ENCODE measurements around the gene SNAPC2. TPM values are rescaled to one million over a fixed set of nuclear protein-coding genes. Genes with fewer than 3 reads are reported as not detected.
"Not testable (repeated sequence)": the region's sequence is repeated elsewhere in the genome, so short reads cannot be mapped to it uniquely, and the experiment has no call there.

The SNAPC2 gene
- total RNA-seq, 1 donor from 2014 or later: 14.4 TPM

GRCh38 chr19:7883796-7884570 is 36.2 kb upstream of the SNAPC2 start:
- CTCF ChIA-PET: no interaction called here

GRCh38 chr19:7885818-7886217 is 34.3 kb upstream of the SNAPC2 start:
- no peak overlapping the region for H3K27ac Mint-ChIP-seq
- no peak overlapping the region for H3K4me3 Mint-ChIP-seq
- ChIA-PET CTCF (no interaction called here), POLR2A (interaction anchor here (1.4 kb wide), 1 partner anchor 17 kb away, joined by 3 read pairs; no protein-coding TSS in a partner anchor)
- no peaks in the 10 kb centered on the region for H3K9me3 Mint-ChIP-seq
- ATAC-seq (ENCODE audit: low read depth) (no peak), DNase-seq (no peak)
- H3K36me3 Mint-ChIP-seq (ENCODE audit: low read depth): no peaks in the 10 kb centered on the region
- no peaks in the 10 kb centered on the region for H3K4me1 Mint-ChIP-seq
- peaks cover 11% of the 10 kb centered on the region for H3K27me3 Mint-ChIP-seq
- TF ChIP-seq CTCF (IDR thresholded peaks at IDR 0.05): no peak
- intact Hi-C loops (cut with micrococcal nuclease): no loop called here

More at GRCh38 chr19:7883796-7884570, 36.2 kb upstream of the SNAPC2 start:
- H3K27ac Mint-ChIP-seq: no peak overlapping the region
- ATAC-seq (ENCODE audit: low read depth): no peak
- no peaks in the 10 kb centered on the region for H3K9me3 Mint-ChIP-seq
- no peak overlapping the region for H3K4me3 Mint-ChIP-seq
- intact Hi-C loops (cut with micrococcal nuclease): no loop called here
- H3K4me1 Mint-ChIP-seq: no peaks in the 10 kb centered on the region
- POLR2A ChIA-PET: no interaction called here
- DNase-seq: no peak
- TF ChIP-seq CTCF (IDR thresholded peaks at IDR 0.05): no peak
- H3K27me3 Mint-ChIP-seq: peaks cover 6% of the 10 kb centered on the region
- no peaks in the 10 kb centered on the region for H3K36me3 Mint-ChIP-seq (ENCODE audit: low read depth)

- peaks cover 16% of the 10 kb centered on the region for H3K27me3 Mint-ChIP-seq
- no peak overlapping the region for H3K4me3 Mint-ChIP-seq
- H3K4me1 Mint-ChIP-seq: no peaks in the 10 kb centered on the region
- H3K9me3 Mint-ChIP-seq: no peaks in the 10 kb centered on the region
- DNase-seq (no peak), ATAC-seq (ENCODE audit: low read depth) (no peak)
- TF ChIP-seq CTCF (IDR thresholded peaks at IDR 0.05): no peak
- no peak overlapping the region for H3K27ac Mint-ChIP-seq
- CTCF ChIA-PET: no interaction called here
- POLR2A ChIA-PET: no interaction called here
- intact Hi-C loops (cut with micrococcal nuclease): no loop called here
- H3K36me3 Mint-ChIP-seq (ENCODE audit: low read depth): no peaks in the 10 kb centered on the region
Measured at GRCh38 chr19:7887408-7888144, 32.6 kb upstream of the SNAPC2 start.

GRCh38 chr19:7888145-7888825 is 31.9 kb upstream of the SNAPC2 start, which contains the start of gene LRRC8E:
TSS of gene LRRC8E (plus strand) at chr19:7888510. CDS start at chr19:7895604, 7,094 bp downstream.
- ChIA-PET CTCF (no interaction called here), POLR2A (no interaction called here)
- no peak within 1 kb of the TSS for H3K4me3 Mint-ChIP-seq
- H3K9me3 Mint-ChIP-seq: no peaks in the 10 kb centered on the region
- intact Hi-C loops (cut with micrococcal nuclease): no loop called here
- peaks cover 16% of the 10 kb centered on the region for H3K27me3 Mint-ChIP-seq
- no peaks in the 10 kb centered on the region for H3K4me1 Mint-ChIP-seq
- H3K36me3 Mint-ChIP-seq (ENCODE audit: low read depth): no peaks in the 10 kb centered on the region
- TF ChIP-seq CTCF (IDR thresholded peaks at IDR 0.05): no peak
- DNase-seq (no peak), ATAC-seq (ENCODE audit: low read depth) (peak; percentile 71)
- H3K27ac Mint-ChIP-seq: no peak within 1 kb of the TSS

- H3K36me3 Mint-ChIP-seq (ENCODE audit: low read depth): no peaks in the 10 kb centered on the region
- DNase-seq (no peak), ATAC-seq (ENCODE audit: low read depth) (no peak)
- no peaks in the 10 kb centered on the region for H3K4me1 Mint-ChIP-seq
- H3K9me3 Mint-ChIP-seq: no peaks in the 10 kb centered on the region
- POLR2A ChIA-PET: no interaction called here
- CTCF ChIA-PET: no interaction called here
- intact Hi-C loops (cut with micrococcal nuclease): no loop called here
- TF ChIP-seq CTCF (IDR thresholded peaks at IDR 0.05): no peak
- no peak overlapping the region for H3K4me3 Mint-ChIP-seq
- no peak overlapping the region for H3K27ac Mint-ChIP-seq
- H3K27me3 Mint-ChIP-seq: peaks cover 17% of the 10 kb centered on the region
Measured at GRCh38 chr19:7888826-7889217, 31.3 kb upstream of the SNAPC2 start.

- H3K4me3 Mint-ChIP-seq; H3K4me1 Mint-ChIP-seq; intact Hi-C loops (cut with micrococcal nuclease); DNase-seq; ATAC-seq (ENCODE audit: low read depth); POLR2A ChIA-PET; H3K27ac Mint-ChIP-seq; CTCF ChIA-PET; H3K9me3 Mint-ChIP-seq; H3K36me3 Mint-ChIP-seq (ENCODE audit: low read depth): not testable (repeated sequence)
- peaks cover 27% of the 10 kb centered on the region for H3K27me3 Mint-ChIP-seq
Measured at GRCh38 chr19:7893362-7894101, 26.6 kb upstream of the SNAPC2 start.
